AG10803 (cell line): ENCODE results near the gene ATG9A.
"Not testable (repeated sequence)": the region's sequence is repeated elsewhere in the genome, so short reads cannot be mapped to it uniquely, and the experiment has no call there.

Experiments used
- DNase-seq: peaks from one replicate; pipeline ENCODE4 v3.0.0; 2010; ENCODE audit warnings: low read depth
- H3K4me3 ChIP-seq: 2 replicates; pipeline ENCODE4 v1.5.1; 2011; ENCODE audit warnings: mild to moderate bottlenecking, low read length, control low read depth
- CTCF ChIP-seq: conservative IDR thresholded peaks from 2 replicates; pipeline ENCODE4 v1.5.1; 2011; ENCODE audit warnings: mild to moderate bottlenecking, low read length, control low read depth, inconsistent platforms

ATG9A gene

GRCh38 chr2:219266232-219266631 lies 36.8 kb upstream of the ATG9A start:
- no peak overlapping the region for H3K4me3 ChIP-seq
- DNase-seq, result no peak
- no peak for TF ChIP-seq CTCF

- DNase-seq, result no peak
- TF ChIP-seq CTCF, result no peak
- H3K4me3 ChIP-seq, result no peak overlapping the region
These were observed 31.8 kb upstream of the ATG9A start for GRCh38 chr2:219261024-219261855.

- not testable (repeated sequence) for H3K4me3 ChIP-seq, DNase-seq
These were observed 29.5 kb upstream of the ATG9A start for GRCh38 chr2:219258942-219259341.

- DNase-seq, result no peak
These were observed 25.3 kb upstream of the ATG9A start for GRCh38 chr2:219254590-219255201.

GRCh38 chr2:219253753-219254589 lies 24.5 kb upstream of the ATG9A start, which contains the start of gene TUBA4A:
Gene TUBA4A (minus strand): TSS chr2:219253918. CDS start chr2:219253858, 60 bp downstream.
- DNase-seq, result peak; percentile 53
- TF ChIP-seq CTCF, result no peak
- H3K4me3 ChIP-seq, result peak within 1 kb of the TSS; percentile 67

More at GRCh38 chr2:219254590-219255201, 25.3 kb upstream of the ATG9A start:
- H3K4me3 ChIP-seq, result peak overlapping the region; percentile 67
- no peak for TF ChIP-seq CTCF

- peak within 1 kb of the TSS; percentile 67 for H3K4me3 ChIP-seq
- TF ChIP-seq CTCF, result no peak
- no peak for DNase-seq
These were observed 23.7 kb upstream of the ATG9A start, which contains the start of gene TUBA4B for GRCh38 chr2:219252900-219253752. Gene TUBA4B (plus strand): TSS chr2:219253243. CDS start chr2:219253408, 165 bp downstream.
